Effector CD8-positive, alpha-beta T cell (primary cell): Measurements from ENCODE around the gene SEZ6L.
"Not testable (repeated sequence)": the region's sequence is repeated elsewhere in the genome, so short reads cannot be mapped to it uniquely, and the experiment has no call there.

Experiments
- DNase-seq: peaks from one replicate; lab custom pipeline; 2025; lab: John Stamatoyannopoulos, UW

SEZ6L gene

DNA sequence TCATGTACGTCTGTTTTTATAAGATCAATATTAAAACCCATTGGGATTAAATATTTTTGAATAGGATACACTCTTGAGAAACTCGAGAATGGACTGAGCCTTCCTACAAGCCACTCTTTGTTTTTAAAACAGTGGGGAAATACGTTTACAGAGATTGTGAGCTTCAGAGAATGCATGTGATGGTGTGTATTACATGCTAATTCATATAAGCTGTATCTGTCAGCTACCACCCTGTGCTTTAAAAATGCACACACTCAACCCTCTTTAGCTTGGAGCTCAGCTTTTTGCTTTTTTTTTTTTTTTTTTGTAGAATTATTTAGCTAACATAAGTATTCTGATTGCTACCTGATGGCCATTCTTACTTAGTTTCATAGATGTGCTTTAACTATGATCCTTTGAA, 213.5 kb downstream of the SEZ6L start:
- no peak for DNase-seq

DNA sequence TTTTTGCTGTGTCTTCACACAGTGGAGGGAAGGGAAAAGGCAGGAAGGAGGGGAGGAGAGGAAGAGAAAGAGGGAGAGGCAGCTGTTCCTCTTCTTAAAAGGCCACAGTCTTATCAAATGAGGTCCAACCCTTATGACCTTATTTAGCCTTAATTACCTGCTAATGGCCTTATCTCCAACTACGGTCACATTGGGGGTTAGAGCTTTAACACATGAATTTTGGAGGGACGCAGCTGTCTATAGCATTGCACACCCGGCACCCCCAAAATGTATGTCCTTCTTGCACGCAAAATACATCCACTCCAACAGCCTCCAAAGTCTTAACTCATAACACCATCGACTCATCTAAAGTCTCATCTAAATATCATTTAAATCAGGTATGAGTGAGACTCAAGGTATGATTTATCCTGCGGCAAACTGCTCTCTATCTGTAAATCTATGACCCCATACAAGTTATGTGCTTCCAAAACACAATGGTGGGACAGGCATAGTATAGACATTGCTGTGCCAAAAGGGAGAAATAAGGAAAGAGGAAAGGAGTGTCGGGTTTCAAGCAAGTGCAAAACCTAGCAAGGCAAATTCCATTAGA, 214.8 kb downstream of the SEZ6L start:
- no peak for DNase-seq

DNA sequence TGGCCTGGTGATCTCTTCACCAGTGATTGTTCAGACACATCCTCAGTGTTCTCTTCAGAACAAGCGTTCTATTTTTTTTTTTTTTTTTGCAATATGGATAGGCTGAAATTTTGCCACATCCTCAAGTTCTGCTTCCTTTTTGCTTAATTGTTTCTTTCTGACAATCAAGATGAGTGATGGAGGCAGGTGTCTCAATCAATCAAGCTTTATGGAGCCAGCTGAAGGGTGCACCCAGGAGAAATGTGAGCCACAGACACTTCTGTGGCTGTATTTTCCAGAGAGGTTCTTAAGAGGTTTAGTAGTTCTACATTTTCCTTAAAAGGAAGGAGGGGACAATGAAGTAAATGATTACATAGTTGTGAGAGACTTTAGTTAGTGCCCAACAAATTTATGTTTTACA, 215.9 kb downstream of the SEZ6L start:
- DNase-seq: no peak

DNA sequence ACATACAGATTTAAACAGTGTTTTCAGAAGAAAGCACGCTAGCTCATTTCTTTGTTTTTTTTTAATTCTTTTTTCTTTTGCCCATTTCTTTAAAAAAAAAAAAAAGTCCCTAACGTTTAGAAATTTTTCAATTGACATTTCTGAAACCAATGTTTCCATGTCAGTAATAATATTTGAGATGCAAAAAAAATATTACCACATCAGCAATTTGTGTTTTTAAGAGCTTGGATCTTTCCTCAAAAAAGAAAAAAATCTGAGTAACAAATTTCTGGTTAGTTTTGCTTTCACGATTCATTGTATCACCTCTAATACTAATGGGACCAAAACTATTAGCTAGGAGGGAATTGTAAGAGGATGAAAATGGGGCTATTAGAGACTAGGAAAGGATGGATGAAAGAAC, 219.9 kb downstream of the SEZ6L start:
- no peak for DNase-seq

DNA sequence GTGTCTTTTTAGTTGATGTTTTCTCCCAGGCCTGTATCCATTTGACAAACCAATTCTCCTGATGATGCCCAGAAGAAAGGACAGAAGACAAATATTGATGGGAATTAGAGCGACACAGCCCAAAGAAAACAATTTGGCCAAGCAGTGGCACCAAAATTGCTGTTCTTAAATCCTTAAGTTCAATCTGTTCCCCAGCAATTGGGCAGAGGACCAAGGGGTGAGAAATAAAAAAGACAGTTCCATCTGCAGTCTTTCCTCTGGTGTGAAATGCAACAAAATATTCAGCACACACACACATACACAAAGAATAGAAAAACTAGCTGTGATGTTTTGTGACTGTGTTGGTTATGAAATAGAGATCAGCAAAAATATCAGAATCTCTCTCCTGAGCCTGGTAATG, 221.8 kb downstream of the SEZ6L start:
- DNase-seq: no peak

DNA sequence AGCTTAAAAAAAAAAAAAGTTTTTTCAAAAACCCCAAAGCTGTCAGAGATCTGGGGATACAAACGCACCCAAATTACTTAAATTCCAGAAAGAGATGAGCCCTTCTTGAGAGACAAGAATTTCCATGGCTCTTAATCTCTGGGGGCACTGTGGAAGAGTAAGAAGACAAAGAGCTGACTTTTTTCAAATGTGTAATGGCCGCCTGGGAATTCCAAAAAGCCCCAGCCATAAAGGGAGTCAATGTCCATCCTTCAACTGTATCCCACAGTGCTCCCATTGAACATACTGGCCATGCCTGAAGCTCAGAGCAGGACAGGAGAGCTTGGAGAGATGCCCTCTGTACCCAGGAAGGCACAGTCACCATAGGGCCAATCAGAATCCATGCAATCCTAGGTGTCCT, 222.4 kb downstream of the SEZ6L start:
- DNase-seq: no peak

DNA sequence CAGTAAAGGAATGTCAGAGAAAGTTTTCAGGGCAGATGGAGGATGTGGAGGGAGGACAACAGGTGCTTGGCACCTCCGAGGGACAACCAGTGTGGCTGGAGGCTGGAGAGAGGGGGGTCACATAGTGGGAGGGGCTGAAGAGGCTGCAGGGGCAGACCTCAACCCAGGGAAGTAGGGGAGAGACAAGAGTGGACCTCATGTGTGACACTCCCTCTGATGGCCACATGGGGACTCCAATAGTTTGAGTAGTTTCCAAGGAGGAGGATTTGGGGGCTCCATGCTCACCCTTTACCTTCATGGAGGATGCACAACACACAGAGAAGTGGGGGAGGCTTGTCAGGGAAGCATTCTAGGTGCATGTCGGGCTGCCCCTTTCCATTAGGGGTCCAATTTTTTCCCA, 224.7 kb downstream of the SEZ6L start:
- no peak for DNase-seq

DNA sequence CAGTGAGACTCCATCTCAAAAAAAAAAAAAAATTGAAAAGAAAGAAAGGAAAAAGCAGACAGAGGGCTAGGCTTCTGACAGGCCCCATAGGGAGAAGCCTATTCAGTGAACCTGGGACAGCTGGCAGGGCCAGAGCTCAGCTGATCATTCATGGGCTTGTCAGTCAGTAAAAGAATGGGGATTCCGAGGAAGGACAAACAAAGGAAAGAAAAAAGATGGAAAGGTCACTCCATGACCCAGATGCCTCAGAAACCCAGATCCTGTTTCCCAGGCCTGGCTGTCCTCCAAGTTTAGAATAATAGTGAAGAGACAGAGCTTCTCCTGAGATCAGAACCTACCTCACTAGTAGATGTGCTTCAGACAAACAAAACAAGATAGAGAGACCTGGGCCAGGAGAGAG, 225.5 kb downstream of the SEZ6L start:
- DNase-seq: no peak

DNA sequence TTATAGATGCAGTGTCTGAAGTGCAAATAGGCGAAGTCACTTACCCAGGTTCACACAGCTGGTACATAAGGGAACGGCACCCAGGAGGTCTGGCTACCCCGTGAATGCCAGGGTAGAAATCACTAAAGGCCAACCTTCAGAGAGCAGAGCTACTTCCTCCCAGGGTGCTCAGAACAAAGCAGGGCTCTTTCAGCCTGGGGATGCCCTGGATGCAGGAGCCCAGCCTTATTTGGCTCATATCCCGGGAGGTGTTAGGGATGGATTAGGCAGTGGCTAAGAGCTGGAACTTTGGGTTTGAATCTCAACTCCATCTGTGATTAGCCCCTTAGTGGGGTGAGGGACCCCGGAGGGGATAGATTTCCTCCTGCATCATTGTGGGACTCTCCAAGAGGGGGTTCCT, 226.7 kb downstream of the SEZ6L start:
- DNase-seq: no peak

DNA sequence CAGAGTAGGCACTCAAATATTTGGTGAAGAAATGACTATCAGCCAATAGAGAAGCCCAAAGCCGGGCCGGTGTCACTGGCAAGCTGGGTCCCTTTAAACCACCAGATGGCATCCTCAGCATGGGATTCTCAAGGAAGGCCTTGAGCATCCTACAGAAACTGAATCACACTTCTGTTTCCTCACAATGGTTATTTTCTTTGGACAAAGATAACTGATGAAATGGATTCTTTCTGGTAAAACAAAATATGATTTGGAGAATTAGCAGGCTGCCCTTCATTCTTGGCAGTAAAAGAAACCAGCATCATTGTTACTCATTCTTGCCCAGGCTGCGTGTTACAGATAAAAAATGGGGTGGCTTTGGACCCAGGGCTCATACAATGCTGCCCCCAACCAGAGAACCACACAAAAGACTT, 229.5 kb downstream of the SEZ6L start:
- peak; percentile 12 for DNase-seq

DNA sequence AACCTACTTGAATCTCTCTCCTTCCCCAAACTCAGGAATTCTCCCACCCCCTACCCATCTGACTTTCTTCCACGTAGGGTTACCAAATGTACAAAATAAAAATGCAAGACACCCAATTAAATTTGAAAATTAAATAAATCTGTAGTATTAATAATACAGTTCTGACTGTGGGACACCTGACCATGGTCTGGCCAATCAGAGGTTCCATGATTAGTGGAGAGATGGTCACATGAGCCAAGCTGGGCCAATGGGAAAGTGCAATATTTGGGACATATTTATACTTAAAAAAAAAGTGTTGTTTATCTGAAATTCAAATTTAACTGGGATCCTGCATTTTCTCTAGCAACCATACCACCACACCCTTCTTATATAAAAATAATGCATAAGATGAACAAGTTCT, 230.0 kb downstream of the SEZ6L start:
- DNase-seq: no peak

DNA sequence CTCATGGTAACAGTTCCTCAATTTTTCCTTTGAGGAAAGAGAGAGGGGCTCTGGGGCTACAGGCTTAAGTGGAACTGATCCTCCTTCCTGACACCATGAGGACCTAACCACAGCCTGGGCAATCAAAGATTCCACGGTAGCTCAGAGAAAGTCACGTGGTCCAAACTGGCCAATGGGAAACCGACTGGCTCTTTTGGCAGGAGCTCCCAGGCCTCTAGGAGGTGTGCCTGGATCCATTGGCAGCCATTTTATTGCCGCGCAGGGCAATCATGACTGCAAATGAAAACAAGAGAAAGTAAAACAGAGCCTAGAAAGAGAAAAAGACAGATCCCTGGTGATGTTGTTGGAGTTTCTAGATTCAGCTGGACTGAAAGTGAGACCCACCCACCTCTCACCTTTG, 232.5 kb downstream of the SEZ6L start:
- no peak for DNase-seq

DNA sequence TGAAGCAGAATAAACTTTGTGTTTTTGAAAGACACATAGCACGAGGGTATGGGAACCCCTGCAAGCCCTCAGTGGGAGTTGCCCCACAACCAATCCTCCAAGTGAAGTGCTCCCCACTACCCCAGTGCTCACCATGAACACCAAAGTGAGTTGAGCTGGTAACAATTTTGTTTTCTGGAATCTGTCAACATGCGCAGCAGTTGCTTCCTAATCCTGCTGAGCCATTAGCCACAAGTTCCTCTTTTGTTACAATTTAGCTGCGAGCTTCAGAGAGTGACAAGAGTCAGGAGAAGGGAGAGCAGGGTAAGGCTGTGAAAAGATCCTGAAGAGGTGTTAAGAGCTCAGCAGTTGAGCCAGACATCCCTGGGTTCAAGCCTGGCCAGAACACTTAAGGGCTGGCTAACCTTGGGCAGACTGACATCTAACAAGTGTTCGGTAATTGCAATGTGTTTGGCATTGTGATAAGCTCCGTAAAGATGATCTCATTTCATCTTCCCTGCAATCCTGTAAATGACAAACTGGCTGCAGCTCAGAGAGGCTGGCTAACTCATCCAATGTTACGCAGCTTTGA, 235.7 kb downstream of the SEZ6L start:
- no peak for DNase-seq

DNA sequence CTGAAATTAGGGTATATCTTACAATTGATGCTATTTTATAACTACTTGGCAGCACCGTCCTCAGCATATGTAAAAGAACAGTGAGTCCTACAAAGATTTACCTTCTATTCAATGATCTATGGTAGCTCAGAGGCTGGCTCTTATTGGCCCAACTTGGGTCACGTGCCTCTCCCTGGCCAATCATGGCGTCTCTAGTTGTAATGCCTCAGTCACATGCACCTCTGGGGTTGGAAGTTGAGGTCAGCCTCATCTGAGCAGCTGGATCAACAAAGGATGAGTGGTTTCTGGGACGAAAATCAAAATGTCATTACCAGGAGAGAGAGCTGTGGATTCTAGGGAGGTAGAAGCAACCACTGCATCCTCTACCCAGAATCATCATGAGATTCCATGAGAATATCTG, 236.9 kb downstream of the SEZ6L start:
- DNase-seq: no peak

DNA sequence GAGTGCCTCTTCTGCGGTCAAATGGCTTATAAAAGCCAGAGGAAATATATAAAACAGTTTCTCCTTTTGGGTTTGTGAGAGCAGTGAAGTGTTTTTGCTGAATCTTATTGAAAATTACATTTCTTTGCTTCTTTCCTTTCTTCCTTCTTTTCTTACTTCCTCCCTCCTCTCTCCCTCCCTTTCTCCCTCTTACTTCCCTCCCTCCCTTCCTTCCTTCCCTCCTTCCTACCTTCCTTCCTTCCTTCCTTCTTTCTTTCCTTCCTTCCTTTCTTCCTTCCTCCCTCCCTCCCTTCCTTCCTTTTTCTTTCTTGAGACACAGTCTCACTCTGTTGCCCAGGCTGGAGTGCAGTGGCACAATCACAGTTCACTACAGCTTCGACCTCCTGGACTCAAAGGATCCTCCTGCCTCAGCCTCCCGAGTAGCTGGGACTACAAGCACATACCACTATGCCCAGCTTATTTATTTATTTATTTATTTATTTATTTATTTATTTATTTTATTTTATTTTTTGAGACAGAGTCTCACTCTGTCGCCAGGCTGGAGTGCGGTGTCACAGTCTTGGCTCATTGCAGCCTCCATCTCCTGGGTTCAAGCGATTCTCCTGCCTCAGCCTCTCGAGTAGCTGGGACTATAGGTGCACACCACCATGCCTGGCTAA, 239.4 kb downstream of the SEZ6L start:
- DNase-seq: not testable (repeated sequence)

DNA sequence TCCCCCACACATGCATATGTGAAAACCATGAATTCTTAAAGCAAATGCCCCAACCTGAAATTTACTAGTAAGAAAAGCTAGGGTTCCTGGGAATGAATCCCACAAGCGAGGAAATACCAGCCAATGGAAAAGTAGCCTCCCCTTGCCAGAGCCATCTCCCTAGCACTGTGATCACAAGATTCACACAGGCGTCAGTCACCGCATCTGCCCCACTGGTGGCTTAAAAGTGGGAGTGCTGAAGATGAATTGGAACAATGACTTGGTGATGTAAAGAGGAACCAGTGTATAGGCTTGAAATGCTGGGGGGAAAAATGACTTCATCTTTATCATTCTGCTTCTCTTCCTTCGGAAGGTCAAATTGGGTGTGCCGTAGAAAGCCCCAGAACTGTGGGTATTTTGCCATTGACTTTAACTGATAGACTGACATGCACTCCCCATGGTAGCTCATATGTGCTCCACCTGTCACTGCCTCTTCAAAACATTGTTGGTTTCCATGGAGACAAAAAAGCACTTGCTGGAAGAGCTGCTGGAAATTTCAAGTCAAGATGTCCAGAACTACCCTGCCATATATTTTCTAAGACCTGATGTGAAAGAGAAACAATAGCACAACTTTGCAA, 240.6 kb downstream of the SEZ6L start:
- DNase-seq: no peak

DNA sequence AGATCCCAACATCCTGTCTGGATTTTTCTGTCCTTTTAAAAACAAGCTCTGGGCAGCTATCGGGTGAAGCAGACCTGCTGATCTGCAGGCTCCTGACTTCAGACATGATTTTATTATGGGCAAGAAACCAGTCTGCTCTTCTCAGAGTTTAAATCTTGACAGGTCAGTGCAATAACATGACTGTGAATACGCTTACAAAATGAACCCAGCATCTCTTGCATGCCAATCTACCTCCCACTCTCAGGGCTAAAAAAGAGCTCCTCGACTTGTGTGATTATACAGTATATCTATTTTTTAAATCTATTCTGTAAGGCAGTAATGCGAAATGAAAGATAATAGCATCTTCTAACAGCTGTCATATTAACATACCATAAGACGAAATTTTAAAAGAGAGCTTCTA, 241.1 kb downstream of the SEZ6L start:
- no peak for DNase-seq

DNA sequence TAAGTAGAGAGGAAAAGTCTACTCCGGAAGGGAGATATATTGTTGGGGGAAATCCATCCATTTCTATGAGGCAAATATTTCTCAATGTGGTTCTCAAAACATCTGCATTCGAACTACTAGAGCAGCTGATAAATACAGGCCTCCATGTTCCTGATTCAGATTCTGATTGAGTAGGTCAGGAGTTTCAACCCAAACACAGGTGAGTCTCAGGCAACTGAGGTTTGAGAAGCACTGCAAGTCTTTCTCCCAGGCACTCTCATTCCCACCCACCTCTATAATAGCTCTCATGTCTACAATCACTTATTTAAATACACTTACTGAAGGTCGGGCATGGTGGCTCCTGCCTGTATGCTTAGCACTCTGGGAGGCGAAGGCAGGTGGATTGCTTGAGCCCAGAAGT, 245.1 kb downstream of the SEZ6L start:
- DNase-seq: no peak

DNA sequence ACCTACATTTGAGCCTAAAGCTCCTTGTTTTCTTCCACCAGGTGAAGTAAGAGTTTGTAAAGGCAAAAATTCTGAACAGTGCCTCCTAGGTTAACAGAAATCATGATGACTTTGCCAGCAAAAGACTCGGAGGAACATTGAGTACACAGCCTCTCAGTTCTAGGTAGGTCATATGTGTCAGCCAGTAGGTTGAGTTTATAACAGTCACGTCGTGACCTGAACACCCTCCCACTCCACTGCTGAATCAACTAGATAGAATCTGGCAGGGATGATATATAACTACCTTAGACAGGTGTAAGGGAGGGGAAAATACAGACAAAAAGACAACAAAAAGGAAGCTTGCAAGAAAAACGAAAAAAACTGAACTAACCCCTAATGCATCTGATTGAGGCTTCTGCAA, 247.0 kb downstream of the SEZ6L start:
- no peak for DNase-seq

DNA sequence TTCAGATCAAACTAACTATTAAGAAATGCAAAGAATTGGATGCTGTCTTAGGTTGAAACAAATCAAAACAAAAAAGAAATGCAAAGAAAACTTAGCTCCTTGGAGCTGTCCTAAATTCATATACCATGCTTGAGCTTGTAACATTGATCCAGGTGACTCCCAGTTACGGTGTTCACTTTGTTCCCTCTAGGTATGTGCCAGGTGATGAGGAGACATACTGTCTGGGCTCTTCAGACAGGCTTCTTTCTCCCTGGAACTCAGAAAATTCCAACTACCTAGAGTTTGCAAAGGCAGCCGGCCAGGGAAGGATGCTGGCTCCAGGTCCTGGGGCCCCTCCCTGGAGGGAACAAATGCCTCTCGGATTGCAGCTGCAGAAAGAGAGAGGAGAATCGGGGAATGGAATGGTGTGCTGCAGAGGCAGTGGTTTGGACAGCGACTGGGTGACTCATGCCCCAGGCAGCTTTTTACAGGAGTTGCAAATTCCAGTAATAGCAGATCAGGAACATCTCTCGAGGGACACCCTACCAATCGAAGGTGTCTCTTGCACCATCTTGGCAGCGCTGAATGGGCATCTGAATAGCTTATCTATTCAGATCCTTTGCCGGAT, 247.5 kb downstream of the SEZ6L start:
- DNase-seq: no peak

DNA sequence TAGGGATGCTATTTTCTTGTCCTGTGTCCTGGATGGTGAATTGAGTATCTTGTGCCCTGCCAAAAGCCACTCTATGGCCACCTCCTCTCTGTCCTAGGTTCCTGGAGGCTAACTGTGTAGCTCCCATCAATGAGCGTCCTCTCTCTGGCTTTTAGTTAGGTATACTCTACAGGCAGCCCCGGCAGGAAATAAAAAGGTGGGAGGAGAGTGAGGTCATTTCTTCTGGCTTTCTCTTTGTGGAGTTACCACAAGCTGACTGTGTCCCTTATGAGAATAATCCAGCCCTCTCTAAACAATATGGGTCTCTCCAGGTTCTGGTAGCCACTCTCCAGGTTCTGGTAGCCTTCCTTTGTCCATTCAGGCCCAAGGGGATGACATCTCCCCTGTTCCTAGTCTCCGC, 248.1 kb downstream of the SEZ6L start:
- no peak for DNase-seq

DNA sequence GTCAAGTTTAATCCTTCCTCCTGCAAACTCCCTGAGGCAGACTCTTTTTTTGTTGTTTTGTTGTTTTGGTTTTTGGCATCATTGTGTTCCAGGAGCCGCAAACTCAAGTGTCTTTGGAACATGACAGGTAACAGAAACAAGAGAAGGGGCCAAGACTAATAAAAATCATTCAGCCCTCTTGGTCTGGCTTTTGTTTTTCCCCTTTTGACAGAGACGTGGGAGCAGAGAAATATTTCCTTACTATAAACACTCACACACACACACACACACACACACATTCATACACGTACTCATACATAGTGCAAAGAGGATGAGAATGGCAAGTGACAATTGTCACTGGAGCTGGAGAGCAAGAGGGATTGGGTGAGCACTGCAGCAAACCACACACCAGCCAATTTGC, 249.4 kb downstream of the SEZ6L start:
- DNase-seq: no peak

DNA sequence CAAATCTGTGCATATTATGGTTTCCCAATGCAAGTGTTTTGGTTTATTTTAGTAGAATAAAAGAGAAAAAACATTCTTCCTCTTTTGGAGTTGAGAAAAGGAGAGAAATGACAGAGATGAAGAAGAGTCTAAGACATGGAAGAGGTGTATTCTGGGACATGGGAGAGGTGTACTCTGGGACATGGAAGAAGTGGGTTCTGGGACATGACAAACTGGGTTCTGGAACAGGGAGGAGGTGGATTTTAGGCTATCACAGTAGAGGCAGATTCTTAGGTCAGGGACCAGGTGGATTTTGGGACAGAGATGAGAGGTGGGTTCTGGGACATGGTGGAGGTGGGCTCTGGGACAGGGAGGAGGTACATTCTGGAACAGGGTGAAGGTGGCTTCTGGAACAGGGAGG, 257.7 kb downstream of the SEZ6L start:
- DNase-seq: no peak
